Spleen (tissue), 11 donors: ENCODE measurements around the gene KPNA3. TPM values are rescaled to one million over a fixed set of nuclear protein-coding genes. Genes with fewer than 3 reads are reported as not detected.

Experiments used
- DNase-seq: peaks from one replicate; pipeline ENCODE4 v3.0.0-alpha.2; 2020
- H3K27ac ChIP-seq, 8 donors: fragments of 200-600 bp; sonication (generic) in 7 of 8; 1 replicate in 4 of 8; 2 replicates in 4 of 8; pipeline versions ENCODE4 v1.5.0 to v1.8.0; 2016 to 2021; ENCODE audit warnings: inconsistent platforms in 4 of 8, mild to moderate bottlenecking in 4 of 8, moderate library complexity in 1 of 8
- H3K27me3 ChIP-seq, 7 donors: fragments of 200-600 bp; sonication (generic) in 6 of 7; replicated peaks in 1 of 7; 1 replicate in 4 of 7; 2 replicates in 3 of 7; pipeline versions ENCODE4 v1.5.0 to v1.8.0; 2016 to 2021; ENCODE audit warnings: inconsistent platforms in 3 of 7, mild to moderate bottlenecking in 1 of 7
- H3K36me3 ChIP-seq, 6 donors: fragments of 200-600 bp; sonication (generic) in 5 of 6; 1 replicate in 4 of 6; 2 replicates in 2 of 6; pipeline versions ENCODE4 v1.5.0 to v1.8.0; 2016 to 2021; ENCODE audit warnings: inconsistent platforms in 2 of 6
- H3K4me1 ChIP-seq, 6 donors: fragments of 200-600 bp; sonication (generic) in 5 of 6; 1 replicate in 3 of 6; 2 replicates in 3 of 6; pipeline versions ENCODE4 v1.5.0 to v1.8.0; 2016 to 2021; ENCODE audit warnings: inconsistent platforms in 3 of 6
- H3K4me3 ChIP-seq, 8 donors: fragments of 200-600 bp; sonication (generic) in 7 of 8; 1 replicate in 4 of 8; 2 replicates in 4 of 8; pipeline versions ENCODE4 v1.5.0 to v1.8.0; 2016 to 2021; ENCODE audit warnings: inconsistent platforms in 4 of 8, mild to moderate bottlenecking in 4 of 8, moderate library complexity in 2 of 8
- H3K9me3 ChIP-seq, 8 donors: fragments of 200-600 bp; sonication (generic) in 7 of 8; 1 replicate in 4 of 8; 2 replicates in 4 of 8; pipeline versions ENCODE4 v1.5.0 to v1.8.0; 2016 to 2021; ENCODE audit warnings: inconsistent platforms in 4 of 8
- POLR2A ChIP-seq, 3 donors: fragments of 450-650 bp; IDR thresholded peaks; one replicate each; pipeline ENCODE4 v1.5.1; 2017; ENCODE audit warnings: antibody characterized with exemption in 3 of 3, mild to moderate bottlenecking in 1 of 3
- POLR2AphosphoS5 ChIP-seq, 3 donors: sonication (generic); formaldehyde crosslinking; IDR thresholded peaks; one replicate each; pipeline ENCODE4 v1.5.1; 2017; ENCODE audit warnings: antibody characterized with exemption in 3 of 3
- WGBS, 5 donors: extraction: QIAGEN DNeasy Blood & Tissue Kit in 3 of 5; methylation state at CpG; one replicate each; pipeline versions ENCODE4 v1.1.5 to v1.1.7; 2013 to 2018; 5-methylcytosine and 5-hydroxymethylcytosine counted together
- intact Hi-C: fragments of 100-400 bp; cut with DNase I; formaldehyde crosslinking; loops from one replicate; pipeline ENCODE4 v1.15.0; 2023; ENCODE audit warnings: low total_unique reads
- polyA plus RNA-seq, 3 donors: library from polyadenylated mRNA; stranded (reverse); fragments of 200-250 nt; gene quantifications; one replicate each; pipeline ENCODE4 v1.2.1, GENCODE V29; 2013
- total RNA-seq, 7 donors: library from RNA; depleted of rRNA in 3 of 7; stranded (reverse); fragments of >200 nt in 3 of 7; fragmentation: NEBNext Ultra II Directional in 4 of 7; extraction: Animal tissue kit (Norgen Biotek cat#: 25700) in 4 of 7; gene quantifications; one replicate each; pipeline versions ENCODE4 v1.1.0 to v1.2.1, GENCODE V29; 2016 to 2021
- TF ChIP-seq, protein P1 (sequence below), 11 experiments: fragments of 200-600 bp in 7 of 11; fragments of 450-650 bp in 4 of 11; sonication (generic) in 4 of 11; IDR thresholded peaks in 8 of 11; conservative IDR thresholded peaks in 3 of 11; 1 replicate in 7 of 11; 2 replicates in 4 of 11; pipeline versions ENCODE4 v1.4.0 to v1.8.0; 2016 to 2021; ENCODE audit warnings: antibody characterized with exemption in 11 of 11, inconsistent platforms in 4 of 11, mild to moderate bottlenecking in 1 of 11
- donor health status: healthy with polysubstance abuse.
- donor health status: DM: no; HTN: no; CAD: no; lungs with moderate emphysema.
- donor health status: DM: no; HTN: no; CAD: no.
- donor health status: Bipolar disorder and iron deficiency.
- donor health status: healthy.
- donor health status: DM: no; HTN: no; CAD: no.
- donor health status: DM: yes; HTN: yes; CAD: no.

KPNA3 gene
- total and polyA plus RNA-seq, 10 donors = 9.6 to 26.3 (median 20.6) TPM

DNA sequence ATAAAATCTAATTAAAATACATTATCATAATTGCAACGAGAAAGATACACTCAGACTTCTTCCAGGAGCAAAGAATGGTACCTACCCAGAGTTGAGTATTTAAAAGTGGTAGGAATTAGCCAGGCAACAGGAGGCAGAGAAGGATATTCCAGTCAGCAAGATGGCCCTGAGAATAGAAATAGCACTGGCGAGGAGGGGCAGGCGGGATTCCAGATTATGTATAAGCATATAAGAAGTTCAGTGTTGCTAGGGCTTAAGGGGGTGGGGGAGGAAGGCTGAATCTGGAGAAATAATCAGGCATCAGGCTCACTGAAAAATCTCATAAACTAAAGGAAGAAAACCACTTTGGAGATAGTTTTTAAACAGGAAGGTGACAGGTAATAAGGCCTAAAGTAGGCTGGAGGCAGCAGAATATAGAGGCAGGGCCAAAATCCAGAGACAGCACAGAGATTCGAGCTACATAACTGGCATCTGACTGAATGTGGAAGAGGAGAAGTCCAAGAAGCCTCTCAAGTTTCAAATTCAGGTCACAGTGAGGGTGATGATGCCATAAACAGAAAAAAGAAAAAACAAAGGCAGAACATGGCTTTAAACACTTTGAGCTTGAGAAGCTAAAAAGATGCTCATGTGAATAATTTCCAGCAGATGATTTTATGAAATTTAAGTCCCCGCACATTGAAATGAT, 7.5 kb downstream of the KPNA3 start:
- no peak for DNase-seq
- intact Hi-C loops = no loop called here
- WGBS, 5 donors = 86 to 97% (median 91%) methylated on average over 5 of the region's 5 CpGs
- H3K4me3 ChIP-seq = no peak overlapping the region
- no peak overlapping the region for H3K27ac ChIP-seq
- no peaks in the 10 kb centered on the region for H3K36me3 ChIP-seq
- peaks cover 3 to 81% (median 25%) of the 10 kb centered on the region in 6 donors for H3K4me1 ChIP-seq
- H3K27me3 ChIP-seq = no peaks in the 10 kb centered on the region
- TF ChIP-seq, protein P1, sequence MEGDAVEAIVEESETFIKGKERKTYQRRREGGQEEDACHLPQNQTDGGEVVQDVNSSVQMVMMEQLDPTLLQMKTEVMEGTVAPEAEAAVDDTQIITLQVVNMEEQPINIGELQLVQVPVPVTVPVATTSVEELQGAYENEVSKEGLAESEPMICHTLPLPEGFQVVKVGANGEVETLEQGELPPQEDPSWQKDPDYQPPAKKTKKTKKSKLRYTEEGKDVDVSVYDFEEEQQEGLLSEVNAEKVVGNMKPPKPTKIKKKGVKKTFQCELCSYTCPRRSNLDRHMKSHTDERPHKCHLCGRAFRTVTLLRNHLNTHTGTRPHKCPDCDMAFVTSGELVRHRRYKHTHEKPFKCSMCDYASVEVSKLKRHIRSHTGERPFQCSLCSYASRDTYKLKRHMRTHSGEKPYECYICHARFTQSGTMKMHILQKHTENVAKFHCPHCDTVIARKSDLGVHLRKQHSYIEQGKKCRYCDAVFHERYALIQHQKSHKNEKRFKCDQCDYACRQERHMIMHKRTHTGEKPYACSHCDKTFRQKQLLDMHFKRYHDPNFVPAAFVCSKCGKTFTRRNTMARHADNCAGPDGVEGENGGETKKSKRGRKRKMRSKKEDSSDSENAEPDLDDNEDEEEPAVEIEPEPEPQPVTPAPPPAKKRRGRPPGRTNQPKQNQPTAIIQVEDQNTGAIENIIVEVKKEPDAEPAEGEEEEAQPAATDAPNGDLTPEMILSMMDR (IDR thresholded peaks at IDR 0.05 in 8 of 11, conservative IDR thresholded peaks at IDR 0.05 in 3 of 11) = no peak
- TF ChIP-seq POLR2A (IDR thresholded peaks at IDR 0.05) (no peak), POLR2AphosphoS5 (IDR thresholded peaks at IDR 0.05) (no peak)
- H3K9me3 ChIP-seq = no peaks in the 10 kb centered on the region

DNA sequence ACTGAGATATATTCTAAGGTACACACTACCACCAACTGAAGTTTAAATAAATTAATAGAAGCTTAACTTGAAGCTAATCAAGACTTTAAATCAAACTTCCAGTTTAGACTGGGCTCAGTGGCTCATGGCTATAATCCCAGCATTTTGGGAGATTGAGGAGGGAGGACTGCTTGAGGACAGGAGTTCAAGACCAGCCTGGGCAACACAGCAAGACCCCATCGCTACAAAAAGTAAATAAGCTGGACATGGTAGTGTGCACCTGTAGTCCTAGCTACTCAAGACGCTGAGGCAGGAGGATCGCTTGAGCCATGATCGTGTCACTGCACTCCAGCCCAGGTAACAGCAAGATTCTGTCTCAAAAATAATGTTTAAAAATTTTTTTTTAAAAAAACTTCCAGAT, 8.6 kb downstream of the KPNA3 start:
- TF ChIP-seq POLR2A (IDR thresholded peaks at IDR 0.05) (no peak), POLR2AphosphoS5 (IDR thresholded peaks at IDR 0.05) (no peak)
- TF ChIP-seq, protein P1 (IDR thresholded peaks at IDR 0.05 in 8 of 11, conservative IDR thresholded peaks at IDR 0.05 in 3 of 11) = no peak
- H3K27ac ChIP-seq = no peak overlapping the region
- H3K27me3 ChIP-seq = no peaks in the 10 kb centered on the region
- peaks cover 0 to 74% (median 15%) of the 10 kb centered on the region in 6 donors for H3K4me1 ChIP-seq
- H3K4me3 ChIP-seq = no peak overlapping the region
- H3K9me3 ChIP-seq = no peaks in the 10 kb centered on the region
- intact Hi-C loops = no loop called here
- H3K36me3 ChIP-seq = no peaks in the 10 kb centered on the region
- no peak for DNase-seq
- WGBS, 5 donors = 97 to 98% (median 98%) methylated on average over 4 of the region's 4 CpGs

DNA sequence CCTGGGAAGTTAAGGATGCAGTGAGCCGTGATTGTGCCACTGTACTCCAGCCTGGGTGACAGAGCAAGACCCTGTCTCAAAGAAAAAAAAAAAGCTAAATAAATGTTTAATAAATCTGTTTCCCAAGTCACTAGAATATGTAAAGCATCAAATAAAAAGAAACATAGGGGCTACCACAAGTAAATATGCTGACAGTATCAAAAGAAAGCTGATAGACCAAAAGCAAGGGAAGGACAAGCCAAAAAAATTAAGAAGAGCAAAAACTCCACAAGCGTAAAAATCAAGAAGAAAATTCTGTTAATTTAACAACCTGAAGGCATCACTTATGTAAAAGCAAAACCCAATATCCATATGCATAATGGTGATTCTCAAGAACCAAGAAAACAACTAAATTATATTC, 9.7 kb downstream of the KPNA3 start:
- H3K4me3 ChIP-seq = no peak overlapping the region
- DNase-seq = no peak
- H3K36me3 ChIP-seq = no peaks in the 10 kb centered on the region
- H3K27me3 ChIP-seq = no peaks in the 10 kb centered on the region
- no peaks in the 10 kb centered on the region for H3K9me3 ChIP-seq
- WGBS, 5 donors = 93 to 100% (median 97%) methylated on average over 2 of the region's 2 CpGs
- no peak overlapping the region for H3K27ac ChIP-seq
- peaks cover 0 to 72% (median 10%) of the 10 kb centered on the region in 6 donors for H3K4me1 ChIP-seq
- TF ChIP-seq POLR2A (IDR thresholded peaks at IDR 0.05) = no peak
- no peak for TF ChIP-seq POLR2AphosphoS5 (IDR thresholded peaks at IDR 0.05)
- TF ChIP-seq, protein P1 (IDR thresholded peaks at IDR 0.05 in 8 of 11, conservative IDR thresholded peaks at IDR 0.05 in 3 of 11) = no peak
- intact Hi-C loops = no loop called here

DNA sequence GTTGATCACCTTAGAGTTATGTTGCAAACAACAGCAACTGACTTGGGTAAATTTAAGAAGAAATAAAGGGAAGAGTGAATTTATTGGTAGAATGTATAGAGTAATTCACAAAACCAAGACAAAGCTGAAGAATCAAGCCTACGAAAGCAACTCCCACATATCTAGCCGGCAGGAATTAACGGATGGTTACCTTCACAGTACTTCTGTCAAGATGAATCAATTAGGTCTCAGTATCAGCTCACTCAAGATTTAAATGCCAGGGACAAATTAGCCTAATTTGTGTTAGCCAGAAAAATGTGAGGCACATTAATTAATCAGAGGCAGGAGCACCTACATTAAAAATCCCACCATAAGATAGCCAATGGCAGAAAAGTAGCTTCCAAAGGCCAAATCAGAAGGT, 10.7 kb downstream of the KPNA3 start:
- Histone ChIP-seq H3K27me3 (no peaks in the 10 kb centered on the region), H3K9me3 (no peaks in the 10 kb centered on the region), H3K4me3 (no peak overlapping the region), H3K27ac (no peak overlapping the region), H3K4me1 (peaks cover 0 to 76% (median 10%) of the 10 kb centered on the region in 6 donors), H3K36me3 (no peaks in the 10 kb centered on the region)
- no peak for TF ChIP-seq POLR2AphosphoS5 (IDR thresholded peaks at IDR 0.05)
- TF ChIP-seq POLR2A (IDR thresholded peaks at IDR 0.05) = no peak
- TF ChIP-seq, protein P1 (IDR thresholded peaks at IDR 0.05 in 8 of 11, conservative IDR thresholded peaks at IDR 0.05 in 3 of 11) = no peak
- 80 to 97% (median 96%) methylated on average over 3 of the region's 3 CpGs for WGBS, 5 donors
- DNase-seq = no peak
- intact Hi-C loops = no loop called here
